B cell (primary cell): Measurements from ENCODE around the gene SLC25A26.

Experiments used
- EZH2 ChIP-seq: IDR thresholded peaks from 2 replicates; pipeline ENCODE4 v1.6.1; 2012; ENCODE audit warnings: borderline replicate concordance, low read depth, mild to moderate bottlenecking, moderate library complexity, low read length; ENCODE audit not compliant: insufficient read depth, poor library complexity, severe bottlenecking
- TF ChIP-seq, protein P1 (sequence below): fragments of 200-600 bp; IDR thresholded peaks from one replicate; pipeline ENCODE4 v1.8.0; 2022; ENCODE audit warnings: antibody characterized with exemption, mild to moderate bottlenecking

DNA sequence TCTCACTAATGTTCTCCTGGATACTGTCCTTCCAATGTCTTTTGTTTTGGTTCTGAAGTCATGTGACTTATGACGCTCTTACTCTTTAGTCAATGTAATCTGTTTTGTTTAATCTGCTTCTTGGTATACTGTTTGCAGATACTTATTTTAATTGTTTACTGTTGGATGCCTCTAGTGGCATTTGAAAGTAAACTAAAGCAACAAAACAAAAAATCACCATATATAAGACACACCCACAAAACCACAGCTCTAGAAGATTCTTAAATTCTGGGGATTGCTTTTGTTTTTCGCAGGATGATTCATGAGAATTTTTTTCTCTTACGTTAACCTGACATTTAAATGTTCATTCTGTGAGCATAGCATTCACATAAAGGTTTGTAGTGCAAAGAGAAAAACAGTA is 16.8 kb downstream of the SLC25A26 start:
- TF ChIP-seq, protein P1, sequence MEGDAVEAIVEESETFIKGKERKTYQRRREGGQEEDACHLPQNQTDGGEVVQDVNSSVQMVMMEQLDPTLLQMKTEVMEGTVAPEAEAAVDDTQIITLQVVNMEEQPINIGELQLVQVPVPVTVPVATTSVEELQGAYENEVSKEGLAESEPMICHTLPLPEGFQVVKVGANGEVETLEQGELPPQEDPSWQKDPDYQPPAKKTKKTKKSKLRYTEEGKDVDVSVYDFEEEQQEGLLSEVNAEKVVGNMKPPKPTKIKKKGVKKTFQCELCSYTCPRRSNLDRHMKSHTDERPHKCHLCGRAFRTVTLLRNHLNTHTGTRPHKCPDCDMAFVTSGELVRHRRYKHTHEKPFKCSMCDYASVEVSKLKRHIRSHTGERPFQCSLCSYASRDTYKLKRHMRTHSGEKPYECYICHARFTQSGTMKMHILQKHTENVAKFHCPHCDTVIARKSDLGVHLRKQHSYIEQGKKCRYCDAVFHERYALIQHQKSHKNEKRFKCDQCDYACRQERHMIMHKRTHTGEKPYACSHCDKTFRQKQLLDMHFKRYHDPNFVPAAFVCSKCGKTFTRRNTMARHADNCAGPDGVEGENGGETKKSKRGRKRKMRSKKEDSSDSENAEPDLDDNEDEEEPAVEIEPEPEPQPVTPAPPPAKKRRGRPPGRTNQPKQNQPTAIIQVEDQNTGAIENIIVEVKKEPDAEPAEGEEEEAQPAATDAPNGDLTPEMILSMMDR = no peak
- no peak for TF ChIP-seq EZH2
